Mammary epithelial cell (primary cell): Measurements from ENCODE around the gene STAT3.

Experiments used
- CTCF ChIP-seq, 2 donors: IDR thresholded peaks in 1 of 2; conservative IDR thresholded peaks in 1 of 2; 2 replicates each; pipeline ENCODE4 v1.5.1; 2011 to 2012; ENCODE audit warnings: inconsistent platforms in 2 of 2, low read length in 2 of 2, mild to moderate bottlenecking in 2 of 2, control low read depth in 1 of 2, low read depth in 1 of 2; ENCODE audit not compliant: insufficient read depth in 1 of 2; ENCODE audit errors: extremely low read depth in 1 of 2
- EZH2 ChIP-seq: IDR thresholded peaks from 2 replicates; pipeline ENCODE4 v1.6.1; 2012; ENCODE audit warnings: low read length, inconsistent platforms, borderline replicate concordance

DNA sequence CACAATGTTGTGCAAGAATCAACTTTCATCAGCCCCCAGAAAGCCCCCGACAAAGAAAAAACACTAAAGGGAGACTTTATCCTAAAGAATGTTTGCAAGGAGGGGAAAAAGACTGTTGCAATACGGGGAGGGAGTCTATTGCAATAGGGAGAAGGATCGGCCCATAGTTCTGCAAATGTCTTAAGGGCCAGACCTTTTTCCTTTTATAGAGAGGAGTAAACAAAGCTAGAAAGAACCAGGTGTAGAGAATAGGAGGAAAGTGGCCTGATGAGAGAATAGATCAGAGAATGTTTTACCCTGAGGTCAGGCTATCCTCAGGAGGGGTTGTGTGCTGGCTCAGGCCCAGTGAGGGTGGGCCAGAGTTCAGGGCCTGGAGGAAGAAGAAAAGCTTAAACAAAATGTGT, 43.5 kb upstream of the STAT3 start:
- no peak for TF ChIP-seq CTCF (conservative IDR thresholded peaks at IDR 0.05 in 1 of 2, IDR thresholded peaks at IDR 0.05 in 1 of 2; ENCODE audit: extremely low read depth in 1 of 2, insufficient read depth in 1 of 2, low read depth in 1 of 2, low read length in 2 of 2)
- no peak for TF ChIP-seq EZH2
